ENCODE measurements around the gene PRKCD.

The PRKCD gene

GRCh38 chr3:53134631-53135232 is 26.3 kb upstream of the PRKCD start:
- Histone ChIP-seq H3K36me3 (ENCODE audit: control insufficient read depth, insufficient read depth, low read length) (no peaks in the 10 kb centered on the region), H3K4me3 (replicated peaks; ENCODE audit: low read depth, low read length) (no peak overlapping the region), H3K27me3 (replicated peaks; ENCODE audit: control insufficient read depth, insufficient read depth, low read length) (no peaks in the 10 kb centered on the region)
- DNase-seq (ENCODE audit: extremely low read depth, insufficient read length): peak; percentile 61
- TF ChIP-seq CTCF (IDR thresholded peaks at IDR 0.05; ENCODE audit: insufficient read depth, low read length, poor library complexity, severe bottlenecking): peak; percentile 95

GRCh38 chr3:53137221-53137620 is 23.8 kb upstream of the PRKCD start:
- Histone ChIP-seq H3K27me3 (replicated peaks; ENCODE audit: control insufficient read depth, insufficient read depth, low read length) (no peaks in the 10 kb centered on the region), H3K4me3 (replicated peaks; ENCODE audit: low read depth, low read length) (no peak overlapping the region), H3K36me3 (ENCODE audit: control insufficient read depth, insufficient read depth, low read length) (no peaks in the 10 kb centered on the region)
- DNase-seq (ENCODE audit: extremely low read depth, insufficient read length): no peak
- TF ChIP-seq CTCF (IDR thresholded peaks at IDR 0.05; ENCODE audit: insufficient read depth, low read length, poor library complexity, severe bottlenecking): no peak

GRCh38 chr3:53137835-53138446 is 23.1 kb upstream of the PRKCD start:
- TF ChIP-seq CTCF (IDR thresholded peaks at IDR 0.05; ENCODE audit: insufficient read depth, low read length, poor library complexity, severe bottlenecking): no peak
- no peaks in the 10 kb centered on the region for H3K36me3 ChIP-seq (ENCODE audit: control insufficient read depth, insufficient read depth, low read length)
- no peak overlapping the region for H3K4me3 ChIP-seq (replicated peaks; ENCODE audit: low read depth, low read length)
- no peaks in the 10 kb centered on the region for H3K27me3 ChIP-seq (replicated peaks; ENCODE audit: control insufficient read depth, insufficient read depth, low read length)
- DNase-seq (ENCODE audit: extremely low read depth, insufficient read length): no peak

GRCh38 chr3:53139906-53140846 is 20.8 kb upstream of the PRKCD start:
- H3K36me3 ChIP-seq (ENCODE audit: control insufficient read depth, insufficient read depth, low read length): no peaks in the 10 kb centered on the region
- no peak for TF ChIP-seq CTCF (IDR thresholded peaks at IDR 0.05; ENCODE audit: insufficient read depth, low read length, poor library complexity, severe bottlenecking)
- no peaks in the 10 kb centered on the region for H3K27me3 ChIP-seq (replicated peaks; ENCODE audit: control insufficient read depth, insufficient read depth, low read length)
- no peak overlapping the region for H3K4me3 ChIP-seq (replicated peaks; ENCODE audit: low read depth, low read length)
- no peak for DNase-seq (ENCODE audit: extremely low read depth, insufficient read length)

GRCh38 chr3:53140847-53141845 is 19.9 kb upstream of the PRKCD start:
- no peak overlapping the region for H3K4me3 ChIP-seq (replicated peaks; ENCODE audit: low read depth, low read length)
- no peak for TF ChIP-seq CTCF (IDR thresholded peaks at IDR 0.05; ENCODE audit: insufficient read depth, low read length, poor library complexity, severe bottlenecking)
- no peaks in the 10 kb centered on the region for H3K36me3 ChIP-seq (ENCODE audit: control insufficient read depth, insufficient read depth, low read length)
- H3K27me3 ChIP-seq (replicated peaks; ENCODE audit: control insufficient read depth, insufficient read depth, low read length): no peaks in the 10 kb centered on the region
- no peak for DNase-seq (ENCODE audit: extremely low read depth, insufficient read length)

Measured in GM06990 (cell line).